Measurements from ENCODE around the gene CDCP1. TPM values are rescaled to one million over a fixed set of nuclear protein-coding genes. Genes with fewer than 3 reads are reported as not detected.

The CDCP1 gene
- total and polyA plus RNA-seq, 2 donors (not counting 1 experiment from before 2014, with no cell fraction given) = not detected

DNA sequence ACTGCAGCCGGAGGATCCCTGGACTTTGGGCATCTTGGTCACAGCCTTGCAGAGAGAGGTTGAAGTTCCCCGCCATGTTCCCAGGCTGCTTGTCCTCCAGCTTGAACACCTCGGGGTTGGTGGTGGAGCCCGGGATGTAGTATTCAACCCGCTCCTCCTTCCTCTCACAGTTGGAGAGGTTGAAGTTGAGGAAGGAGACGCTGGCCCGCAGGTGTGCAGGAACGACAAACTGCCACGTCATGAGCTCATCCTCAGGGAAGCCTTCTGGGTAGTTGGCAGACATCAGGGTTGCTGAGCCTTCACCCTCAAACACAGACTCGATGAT, 35.7 kb downstream of the CDCP1 start:
- H3K4me1 Mint-ChIP-seq = peaks cover 4% of the 10 kb centered on the region
- H3K4me3 Mint-ChIP-seq = no peak overlapping the region
- peak overlapping the region; percentile 22 for H2AFZ ChIP-seq (ENCODE audit: insufficient read depth, low read depth, low read length, poor library complexity, severe bottlenecking)
- H3K27ac Mint-ChIP-seq = no peak overlapping the region
- H3K4me1 ChIP-seq (ENCODE audit: control insufficient read depth in 2 of 2, insufficient read depth in 2 of 2, low read length in 2 of 2) = peaks cover 0 to 3% of the 10 kb centered on the region in 2 donors
- H3K79me2 ChIP-seq (ENCODE audit: control insufficient read depth, insufficient read depth, low read length) = no peaks in the 10 kb centered on the region
- 60% methylated on average over 6 of the region's 10 CpGs for WGBS (ENCODE audit: insufficient coverage)
- ATAC-seq (ENCODE audit: low read depth) (no peak), DNase-seq (no peak)
- CTCF ChIA-PET = no interaction called here
- peak overlapping the region in 1 of 5 experiments; percentile 28 for H3K4me3 ChIP-seq (ENCODE audit: control extremely low read depth in 1 of 5, extremely low read depth in 1 of 5, insufficient read depth in 1 of 5, low read depth in 2 of 5, low read length in 4 of 5)
- no peaks in the 10 kb centered on the region for H4K20me1 ChIP-seq (ENCODE audit: control insufficient read depth, insufficient read depth, low read length, poor library complexity, severe bottlenecking)
- no peaks in the 10 kb centered on the region for H3K9me3 Mint-ChIP-seq (ENCODE audit: insufficient read depth)
- no peak overlapping the region for H3K27ac ChIP-seq (ENCODE audit: low read length in 2 of 2)
- no peak overlapping the region for H3K9ac ChIP-seq (ENCODE audit: low read length)
- no peak overlapping the region for H3K4me2 ChIP-seq (replicated peaks; ENCODE audit: low read depth, low read length, poor library complexity, severe bottlenecking)
- intact Hi-C loops (cut with micrococcal nuclease) = no loop called here
- H3K9me3 ChIP-seq (ENCODE audit: control extremely low read depth in 1 of 3, control insufficient read depth in 2 of 3, insufficient read depth in 1 of 3, low read length in 2 of 3) = no peaks in the 10 kb centered on the region
- POLR2A ChIA-PET = no interaction called here
- H3K27me3 Mint-ChIP-seq = peaks cover 15% of the 10 kb centered on the region
- no peaks in the 10 kb centered on the region for H3K36me3 ChIP-seq (replicated peaks in 1 of 2; ENCODE audit: control extremely low read depth in 1 of 2, control insufficient read depth in 1 of 2, extremely low read depth in 1 of 2, insufficient read depth in 2 of 2, low read length in 1 of 2)
- TF ChIP-seq EZH2 (IDR thresholded peaks at IDR 0.05; ENCODE audit: borderline replicate concordance, insufficient read depth, low read depth, low read length, poor library complexity, severe bottlenecking) = no peak
- TF ChIP-seq, protein P1, sequence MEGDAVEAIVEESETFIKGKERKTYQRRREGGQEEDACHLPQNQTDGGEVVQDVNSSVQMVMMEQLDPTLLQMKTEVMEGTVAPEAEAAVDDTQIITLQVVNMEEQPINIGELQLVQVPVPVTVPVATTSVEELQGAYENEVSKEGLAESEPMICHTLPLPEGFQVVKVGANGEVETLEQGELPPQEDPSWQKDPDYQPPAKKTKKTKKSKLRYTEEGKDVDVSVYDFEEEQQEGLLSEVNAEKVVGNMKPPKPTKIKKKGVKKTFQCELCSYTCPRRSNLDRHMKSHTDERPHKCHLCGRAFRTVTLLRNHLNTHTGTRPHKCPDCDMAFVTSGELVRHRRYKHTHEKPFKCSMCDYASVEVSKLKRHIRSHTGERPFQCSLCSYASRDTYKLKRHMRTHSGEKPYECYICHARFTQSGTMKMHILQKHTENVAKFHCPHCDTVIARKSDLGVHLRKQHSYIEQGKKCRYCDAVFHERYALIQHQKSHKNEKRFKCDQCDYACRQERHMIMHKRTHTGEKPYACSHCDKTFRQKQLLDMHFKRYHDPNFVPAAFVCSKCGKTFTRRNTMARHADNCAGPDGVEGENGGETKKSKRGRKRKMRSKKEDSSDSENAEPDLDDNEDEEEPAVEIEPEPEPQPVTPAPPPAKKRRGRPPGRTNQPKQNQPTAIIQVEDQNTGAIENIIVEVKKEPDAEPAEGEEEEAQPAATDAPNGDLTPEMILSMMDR (IDR thresholded peaks at IDR 0.05) = no peak
- no peaks in the 10 kb centered on the region for H3K27me3 ChIP-seq (replicated peaks in 1 of 4; ENCODE audit: control extremely low read depth in 1 of 4, control insufficient read depth in 3 of 4, insufficient read depth in 4 of 4, low read length in 3 of 4)

- CTCF ChIA-PET = no interaction called here
- ATAC-seq (ENCODE audit: low read depth) (no peak), DNase-seq (no peak)
- 50% methylated on average over 2 of the region's 7 CpGs for WGBS (ENCODE audit: insufficient coverage)
- Histone ChIP-seq H3K4me3 (ENCODE audit: control extremely low read depth in 1 of 5, extremely low read depth in 1 of 5, insufficient read depth in 1 of 5, low read depth in 2 of 5, low read length in 4 of 5) (peak overlapping the region in 1 of 5 experiments; percentile 28), H3K4me2 (replicated peaks; ENCODE audit: low read depth, low read length, poor library complexity, severe bottlenecking) (no peak overlapping the region), H3K36me3 (replicated peaks in 1 of 2; ENCODE audit: control extremely low read depth in 1 of 2, control insufficient read depth in 1 of 2, extremely low read depth in 1 of 2, insufficient read depth in 2 of 2, low read length in 1 of 2) (no peaks in the 10 kb centered on the region), H3K9me3 (ENCODE audit: control extremely low read depth in 1 of 3, control insufficient read depth in 2 of 3, insufficient read depth in 1 of 3, low read length in 2 of 3) (no peaks in the 10 kb centered on the region), H2AFZ (ENCODE audit: insufficient read depth, low read depth, low read length, poor library complexity, severe bottlenecking) (peak overlapping the region; percentile 22), H3K79me2 (ENCODE audit: control insufficient read depth, insufficient read depth, low read length) (no peaks in the 10 kb centered on the region), H3K27me3 (replicated peaks in 1 of 4; ENCODE audit: control extremely low read depth in 1 of 4, control insufficient read depth in 3 of 4, insufficient read depth in 4 of 4, low read length in 3 of 4) (no peaks in the 10 kb centered on the region), H4K20me1 (ENCODE audit: control insufficient read depth, insufficient read depth, low read length, poor library complexity, severe bottlenecking) (no peaks in the 10 kb centered on the region), H3K9ac (ENCODE audit: low read length) (no peak overlapping the region), H3K4me1 (ENCODE audit: control insufficient read depth in 2 of 2, insufficient read depth in 2 of 2, low read length in 2 of 2) (peaks cover 0 to 3% of the 10 kb centered on the region in 2 donors), H3K27ac (ENCODE audit: low read length in 2 of 2) (no peak overlapping the region)
- H3K27ac Mint-ChIP-seq = no peak overlapping the region
- H3K27me3 Mint-ChIP-seq = peaks cover 15% of the 10 kb centered on the region
- TF ChIP-seq, protein P1 (IDR thresholded peaks at IDR 0.05) = no peak
- no peak for TF ChIP-seq EZH2 (IDR thresholded peaks at IDR 0.05; ENCODE audit: borderline replicate concordance, insufficient read depth, low read depth, low read length, poor library complexity, severe bottlenecking)
- no peak overlapping the region for H3K4me3 Mint-ChIP-seq
- peaks cover 4% of the 10 kb centered on the region for H3K4me1 Mint-ChIP-seq
- no peaks in the 10 kb centered on the region for H3K9me3 Mint-ChIP-seq (ENCODE audit: insufficient read depth)
- intact Hi-C loops (cut with micrococcal nuclease) = no loop called here
- POLR2A ChIA-PET = no interaction called here
Observed at GRCh38 chr3:45109771-45110508, 36.2 kb downstream of the CDCP1 start.
